IMR-90 (cell line): ENCODE measurements around the gene NUP42. TPM values are rescaled to one million over a fixed set of nuclear protein-coding genes. Genes with fewer than 3 reads are reported as not detected.

ENCODE experiments used
- ATAC-seq: fragments of 200-7000 bp; cut with Tn5 transposase; 2 replicates; pipeline ENCODE4 v1.9.1; 2020; ENCODE audit warnings: low read depth, mild to moderate bottlenecking, moderate library complexity
- BruUV-seq: library from RNA; stranded (reverse); fragments of 400-500 nt; replicated peaks from 2 replicates; lab custom pipeline; 2021; lab: Mats Ljungman, UMichigan
- CTCF ChIA-PET: fragments of 300-600 bp; formaldehyde crosslinking; extraction: SDS; loops from one replicate; lab custom pipeline; 2021; ENCODE audit warnings: antibody characterized with exemption; lab: Yijun Ruan, JAX
- POLR2A ChIA-PET: fragments of 300-600 bp; sonication (Branson Sonifier 250); formaldehyde crosslinking; loops from one replicate; lab custom pipeline; 2022; ENCODE audit warnings: antibody characterized with exemption; ENCODE audit not compliant: unreplicated experiment; lab: Charles Lee
- DNase-seq: peaks from one replicate; pipeline ENCODE4 v3.0.0; 2013
- H2AFZ ChIP-seq: replicated peaks from 2 replicates; pipeline ENCODE3; 2013; ENCODE audit warnings: low read length, mild to moderate bottlenecking; ENCODE audit not compliant: poor library complexity
- H2AK5ac ChIP-seq: 2 replicates; pipeline ENCODE4 v1.6.1; 2013; ENCODE audit warnings: low read depth, low read length, inconsistent platforms
- H2AK9ac ChIP-seq: replicated peaks from 2 replicates; pipeline ENCODE3; 2013; ENCODE audit warnings: mild to moderate bottlenecking, low read depth, low read length, moderate library complexity; ENCODE audit not compliant: poor library complexity
- H2BK120ac ChIP-seq: 2 replicates; pipeline ENCODE4 v1.6.1; 2013; ENCODE audit warnings: low read depth, low read length, inconsistent platforms
- H2BK15ac ChIP-seq: 3 replicates; pipeline ENCODE4 v1.6.1; 2013; ENCODE audit warnings: low read depth, low read length, inconsistent platforms
- H2BK20ac ChIP-seq: 2 replicates; pipeline ENCODE4 v1.6.1; 2013; ENCODE audit warnings: low read depth, mild to moderate bottlenecking, inconsistent platforms, low read length, moderate library complexity
- H2BK5ac ChIP-seq: 2 replicates; pipeline ENCODE4 v1.6.1; 2013; ENCODE audit warnings: mild to moderate bottlenecking, low read depth, low read length, inconsistent platforms; ENCODE audit not compliant: poor library complexity, severe bottlenecking
- H3K14ac ChIP-seq: replicated peaks from 2 replicates; pipeline ENCODE4 v1.6.1; 2013; ENCODE audit warnings: low read depth, low read length, inconsistent platforms
- H3K18ac ChIP-seq: 2 replicates; pipeline ENCODE4 v1.6.1; 2013; ENCODE audit warnings: low read depth, low read length, control low read depth
- H3K23ac ChIP-seq: 2 replicates; pipeline ENCODE4 v1.6.1; 2013; ENCODE audit warnings: low read depth, low read length, inconsistent platforms
- H3K27ac ChIP-seq: 2 replicates; pipeline ENCODE4 v1.5.1; 2013; ENCODE audit warnings: mild to moderate bottlenecking, control low read depth, low read length; ENCODE audit not compliant: insufficient read depth
- H3K27me3 ChIP-seq: 2 replicates; pipeline ENCODE4 v1.6.1; 2013; ENCODE audit warnings: low read length; ENCODE audit not compliant: control insufficient read depth, insufficient read depth
- H3K36me3 ChIP-seq: 2 replicates; pipeline ENCODE4 v1.6.1; 2013; ENCODE audit warnings: low read length, mixed read lengths; ENCODE audit not compliant: control insufficient read depth, insufficient read depth
- H3K4ac ChIP-seq: 2 replicates; pipeline ENCODE4 v1.6.1; 2013; ENCODE audit warnings: low read depth, low read length, inconsistent platforms
- H3K4me1 ChIP-seq: 2 replicates; pipeline ENCODE4 v1.6.1; 2013; ENCODE audit warnings: low read length, mixed read lengths; ENCODE audit not compliant: control insufficient read depth, insufficient read depth
- H3K4me2 ChIP-seq: 2 replicates; pipeline ENCODE4 v1.6.1; 2013; ENCODE audit warnings: low read depth, mild to moderate bottlenecking, control low read depth, low read length, moderate library complexity
- H3K4me3 ChIP-seq: 2 replicates; pipeline ENCODE4 v1.5.1; 2013; ENCODE audit warnings: low read depth, mild to moderate bottlenecking, control low read depth, low read length, moderate library complexity; ENCODE audit not compliant: insufficient read depth
- H3K56ac ChIP-seq: 2 replicates; pipeline ENCODE4 v1.6.1; 2013; ENCODE audit warnings: low read length, inconsistent platforms; ENCODE audit not compliant: insufficient read depth; ENCODE audit errors: extremely low read depth
- H3K79me1 ChIP-seq, 2 experiments: 2 replicates each; pipeline ENCODE4 v1.6.1; 2013; ENCODE audit warnings: low read length in 2 of 2, inconsistent platforms in 1 of 2, low read depth in 1 of 2
- H3K9ac ChIP-seq: 2 replicates; pipeline ENCODE4 v1.6.1; 2013; ENCODE audit warnings: low read depth, low read length, control low read depth
- H3K9me1 ChIP-seq: 2 replicates; pipeline ENCODE4 v1.6.1; 2013; ENCODE audit warnings: low read length, inconsistent platforms; ENCODE audit not compliant: insufficient read depth
- H3K9me3 ChIP-seq: 2 replicates; pipeline ENCODE4 v1.6.1; 2013; ENCODE audit warnings: low read length; ENCODE audit not compliant: control insufficient read depth, insufficient read depth
- H4K20me1 ChIP-seq: 2 replicates; pipeline ENCODE4 v1.6.1; 2013; ENCODE audit warnings: low read length, inconsistent platforms; ENCODE audit not compliant: insufficient read depth
- H4K5ac ChIP-seq: 2 replicates; pipeline ENCODE4 v1.6.1; 2013; ENCODE audit warnings: mild to moderate bottlenecking, low read depth, low read length, control low read depth
- H4K8ac ChIP-seq, 2 experiments: 2 replicates each; pipeline ENCODE4 v1.6.1; 2013; ENCODE audit warnings: low read depth in 2 of 2, low read length in 2 of 2, control low read depth in 1 of 2, inconsistent platforms in 1 of 2
- H4K91ac ChIP-seq: 2 replicates; pipeline ENCODE4 v1.6.1; 2013; ENCODE audit warnings: low read depth, low read length, inconsistent platforms; ENCODE audit not compliant: insufficient read depth
- NFE2L2 ChIP-seq: fragments of 150-350 bp; IDR thresholded peaks from 2 replicates; pipeline ENCODE4 v1.6.1; 2016; ENCODE audit warnings: low read depth, mild to moderate bottlenecking, low read length
- POLR2A ChIP-seq: IDR thresholded peaks from 2 replicates; pipeline ENCODE4 v1.6.1; 2012; ENCODE audit warnings: mild to moderate bottlenecking, low read depth, low read length
- RFX5 ChIP-seq: IDR thresholded peaks from 2 replicates; pipeline ENCODE4 v1.8.0; 2012; ENCODE audit warnings: low read depth, mild to moderate bottlenecking, low read length, moderate library complexity
- USF2 ChIP-seq: fragments of 150-350 bp; IDR thresholded peaks from 2 replicates; pipeline ENCODE4 v1.6.1; 2017; ENCODE audit warnings: mild to moderate bottlenecking, antibody characterized with exemption, low read length, low read depth
- WGBS, 2 experiments: methylation state at CpG; one replicate each; pipeline versions ENCODE4 v1.1.5 to v1.1.7; 2013; ENCODE audit warnings: missing lambda C conversion rate in 2 of 2; ENCODE audit not compliant: insufficient read length in 1 of 2; ENCODE audit errors: extremely low coverage in 2 of 2; 5-methylcytosine and 5-hydroxymethylcytosine counted together
- dilution Hi-C: fragments of 300-500 bp; cut with HindIII; formaldehyde crosslinking; loops from one replicate; pipeline ENCODE4 v1.14.3; 2018; ENCODE audit warnings: low sequenced_read_pairs; ENCODE audit not compliant: unreplicated experiment
- in situ Hi-C: fragments of 300-500 bp; cut with MboI; formaldehyde crosslinking; loops from 3 replicates; pipeline ENCODE4 v1.14.3; 2019; ENCODE audit warnings: low sequenced_read_pairs, inconsistent platforms, mixed read lengths
- intact Hi-C: fragments of 100-400 bp; cut with micrococcal nuclease; formaldehyde crosslinking; loops from 2 replicates; pipeline ENCODE4 v1.10.0; 2022
- polyA plus RNA-seq, 3 experiments: library from polyadenylated mRNA; depleted of rRNA; stranded (reverse); fragments of >200 nt; gene quantifications; 2 replicates each; pipeline ENCODE4 v1.2.3, GENCODE V29; 2012; ENCODE audit warnings: low replicate concordance in 1 of 3
- total RNA-seq: library from RNA; depleted of rRNA; stranded (reverse); fragments of >200 nt; gene quantifications from 2 replicates; pipeline ENCODE4 v1.2.3, GENCODE V29; 2012

The NUP42 gene
- total and polyA plus RNA-seq, 2 of the 4 experiments (the other 2 are of a cell fraction), result 17.3 to 22.6 TPM

- Histone ChIP-seq H2AFZ (no peak overlapping the region), H4K5ac (no peak overlapping the region), H3K27ac (no peak overlapping the region), H3K9me1 (no peaks in the 10 kb centered on the region), H3K23ac (no peak overlapping the region; the same call in 1 of the 2 replicates), H3K56ac (no peak overlapping the region), H2BK20ac (no peak overlapping the region), H3K79me1 (no peaks in the 10 kb centered on the region), H4K20me1 (no peaks in the 10 kb centered on the region), H3K36me3 (no peaks in the 10 kb centered on the region), H3K4me3 (no peak overlapping the region), H2AK9ac (no peak overlapping the region), H4K91ac (no peak overlapping the region), H3K4me2 (no peak overlapping the region), H3K27me3 (peaks cover 5% of the 10 kb centered on the region), H2AK5ac (no peak overlapping the region), H3K4me1 (no peaks in the 10 kb centered on the region), H2BK15ac (no peak overlapping the region), H4K8ac (no peak overlapping the region), H2BK5ac (no peak overlapping the region), H3K9ac (no peak overlapping the region), H3K18ac (no peak overlapping the region), H3K9me3 (no peaks in the 10 kb centered on the region; the same call in 1 of the 2 replicates), H2BK120ac (no peak overlapping the region), H3K4ac (no peak overlapping the region), H3K14ac (no peak overlapping the region)
- in situ Hi-C loops (no loop called here), intact Hi-C loops (no loop called here), dilution Hi-C loops (no loop called here)
- WGBS, 2 experiments, result no CpG with 5 or more reads among the region's 3 CpGs
- TF ChIP-seq POLR2A (no peak), RFX5 (no peak), NFE2L2 (no peak), USF2 (no peak)
- ChIA-PET POLR2A (no interaction called here), CTCF (no interaction called here)
- no TSS peak for BruUV-seq
- ATAC-seq, result no peak
- no peak for DNase-seq
Measured at GRCh38 chr7:23232966-23233365, 51.1 kb downstream of the NUP42 start.
